GM12878 (cell line): Measurements from ENCODE around the gene FNDC3B. TPM values are rescaled to one million over a fixed set of nuclear protein-coding genes. Genes with fewer than 3 reads are reported as not detected.

ENCODE experiments used
- ATAC-seq: fragments of 200-7000 bp; cut with Tn5 transposase; 3 replicates; pipeline ENCODE4 v1.9.1; 2020; ENCODE audit warnings: mild to moderate bottlenecking, moderate library complexity
- BruUV-seq: library from RNA; stranded (reverse); fragments of 400-500 nt; replicated peaks from 2 replicates; lab custom pipeline; 2021; lab: Mats Ljungman, UMichigan
- CTCF ChIA-PET: fragments of 300-600 bp; sonication (Branson Sonifier 250); formaldehyde crosslinking; extraction: SDS; loops from one replicate; lab custom pipeline; 2021; ENCODE audit warnings: inconsistent platforms; lab: Yijun Ruan, JAX
- POLR2A ChIA-PET: fragments of 350-600 bp; formaldehyde crosslinking; extraction: SDS; loops from one replicate; lab custom pipeline; 2021; ENCODE audit warnings: inconsistent platforms; lab: Charles Lee
- RAD21 ChIA-PET: fragments of 300-600 bp; sonication (Branson Sonifier 250); formaldehyde crosslinking; loops from one replicate; lab custom pipeline; 2023; ENCODE audit warnings: antibody characterized with exemption; ENCODE audit not compliant: unreplicated experiment; lab: Charles Lee
- SMC1A ChIA-PET: fragments of 300-600 bp; sonication (Branson Sonifier 250); formaldehyde crosslinking; loops from one replicate; lab custom pipeline; 2023; ENCODE audit not compliant: unreplicated experiment, uncharacterized antibody; lab: Charles Lee
- DNase-seq: peaks from one replicate; pipeline ENCODE4 v3.0.0-alpha.2; 2011; ENCODE audit warnings: low read depth, low spot score
- FAIRE-seq: peaks from 3 replicates; lab custom pipeline; 2011; peaks lifted over from hg19 to GRCh38; lab: Jason Lieb, UNC
- H2AFZ ChIP-seq: 2 replicates; pipeline ENCODE4 v1.6.0; 2011; ENCODE audit warnings: low read depth, low read length, control low read depth; ENCODE audit not compliant: control insufficient read depth
- H3K27ac ChIP-seq: 2 replicates; pipeline ENCODE4 v1.5.1; 2011; ENCODE audit warnings: control low read depth; ENCODE audit not compliant: control insufficient read depth, insufficient read depth
- H3K27me3 ChIP-seq, 2 experiments: replicated peaks in 1 of 2; 2 replicates each; pipeline versions ENCODE4 v1.6.0 to v1.6.1; 2011; ENCODE audit warnings: low read length in 1 of 2; ENCODE audit not compliant: control insufficient read depth in 2 of 2, insufficient read depth in 2 of 2
- H3K36me3 ChIP-seq, 2 experiments: 2 replicates each; pipeline ENCODE4 v1.5.1; 2011; ENCODE audit warnings: low read length in 1 of 2; ENCODE audit not compliant: control insufficient read depth in 2 of 2, insufficient read depth in 2 of 2
- H3K4me1 ChIP-seq: 2 replicates; pipeline ENCODE4 v1.6.1; 2011; ENCODE audit warnings: mild to moderate bottlenecking, low read length, moderate library complexity, mixed read lengths; ENCODE audit not compliant: control insufficient read depth, insufficient read depth
- H3K4me2 ChIP-seq: 2 replicates; pipeline ENCODE4 v1.6.0; 2011; ENCODE audit warnings: control low read depth; ENCODE audit not compliant: control insufficient read depth, insufficient read depth
- H3K4me3 ChIP-seq: fragments of 200-600 bp; sonication (generic); 2 replicates; pipeline ENCODE4 v1.5.1; 2016
- H3K79me2 ChIP-seq: 2 replicates; pipeline ENCODE4 v1.6.0; 2011; ENCODE audit warnings: low read length; ENCODE audit not compliant: control insufficient read depth, insufficient read depth
- H3K9ac ChIP-seq: 2 replicates; pipeline ENCODE4 v1.8.0; 2011; ENCODE audit warnings: low read length, control low read depth, mixed read lengths; ENCODE audit not compliant: control insufficient read depth, insufficient read depth
- H3K9me3 ChIP-seq: replicated peaks from 3 replicates; pipeline ENCODE4 v1.5.1; 2011; ENCODE audit warnings: mild to moderate bottlenecking, low read length; ENCODE audit not compliant: control insufficient read depth, insufficient read depth
- H4K20me1 ChIP-seq: 2 replicates; pipeline ENCODE4 v1.6.0; 2011; ENCODE audit not compliant: control insufficient read depth, insufficient read depth
- ASH2L ChIP-seq: fragments of 300-600, 200-600 bp; sonication (generic); IDR thresholded peaks from 2 replicates; pipeline ENCODE4 v1.6.1; 2017; ENCODE audit warnings: low read depth, mild to moderate bottlenecking, borderline replicate concordance
- E4F1 ChIP-seq: fragments of 450-650 bp; IDR thresholded peaks from 2 replicates; pipeline ENCODE4 v1.6.1; 2018; ENCODE audit warnings: borderline replicate concordance, mild to moderate bottlenecking; ENCODE audit not compliant: partially characterized antibody
- JUND ChIP-seq: IDR thresholded peaks from 2 replicates; pipeline ENCODE4 v1.6.1; 2012; ENCODE audit warnings: low read depth, mild to moderate bottlenecking, low read length, improper control_type of control experiment, moderate library complexity
- MYC ChIP-seq: IDR thresholded peaks from 2 replicates; pipeline ENCODE4 v1.6.1; 2011; ENCODE audit warnings: mild to moderate bottlenecking, low read length, moderate library complexity, inconsistent platforms; ENCODE audit not compliant: insufficient read depth, insufficient replicate concordance, insufficient read length, severe bottlenecking
- POU2F2 ChIP-seq: IDR thresholded peaks from 3 replicates; pipeline ENCODE4 v1.6.1; 2011; ENCODE audit warnings: low read depth, mild to moderate bottlenecking, low read length, borderline replicate concordance
- RCOR1 ChIP-seq: conservative IDR thresholded peaks from 2 replicates; pipeline ENCODE4 v1.6.1; 2012; ENCODE audit warnings: low read depth, low read length, improper control_type of control experiment
- TCF3 ChIP-seq: IDR thresholded peaks from 2 replicates; pipeline ENCODE4 v1.6.1; 2012; ENCODE audit warnings: low read depth, mild to moderate bottlenecking, low read length, borderline replicate concordance; ENCODE audit not compliant: insufficient read depth
- USF2 ChIP-seq: IDR thresholded peaks from 2 replicates; pipeline ENCODE4 v1.6.1; 2011; ENCODE audit warnings: low read depth, low read length, improper control_type of control experiment, borderline replicate concordance
- ZBTB40 ChIP-seq: fragments of 450-650 bp; IDR thresholded peaks from 2 replicates; pipeline ENCODE4 v1.6.1; 2016; ENCODE audit warnings: mild to moderate bottlenecking, moderate library complexity, borderline replicate concordance
- WGBS: methylation state at CpG from one replicate; pipeline ENCODE4 v1.1.6; 2016; ENCODE audit warnings: low lambda C conversion rate; ENCODE audit not compliant: insufficient replicate concordance, insufficient coverage; ENCODE audit errors: missing lambda C conversion rate; 5-methylcytosine and 5-hydroxymethylcytosine counted together
- in situ Hi-C: fragments of 300-500 bp; cut with MboI; formaldehyde crosslinking; loops from 9 replicates; pipeline ENCODE4 v1.14.3; 2018; ENCODE audit warnings: mixed read lengths
- intact Hi-C: fragments of 100-400 bp; cut with micrococcal nuclease; formaldehyde crosslinking; loops from one replicate; pipeline ENCODE4 v1.14.2; 2022; ENCODE audit not compliant: unreplicated experiment
- polyA plus RNA-seq, 11 experiments: library from polyadenylated mRNA; depleted of rRNA in 4 of 11; unstranded in 6 of 11; stranded (reverse) in 5 of 11; fragments of >200 nt; fragmentation: Nextera tagmentation in 4 of 11; fragmentation: Illumina TruSeq in 1 of 11; extraction: Ambion mirVana in 4 of 11; extraction: Trizol in 1 of 11; gene quantifications; 1 replicate in 1 of 11; 2 replicates in 10 of 11; pipeline versions ENCODE4 v1.2.1 to v1.2.3, GENCODE V29; 2011 to 2016; ENCODE audit warnings: inconsistent platforms in 2 of 11, missing spikeins in 2 of 11, low read depth in 1 of 11
- total RNA-seq, 4 experiments: library from RNA; depleted of rRNA in 3 of 4; stranded (reverse); fragments of >200 nt in 3 of 4; fragmentation: Illumina TruSeq in 1 of 4; extraction: Trizol in 1 of 4; gene quantifications; 2 replicates each; pipeline versions ENCODE4 v1.2.1 to v1.2.3, GENCODE V29; 2013 to 2021

Gene FNDC3B
- total and polyA plus RNA-seq, 10 of the 15 experiments (the other 5 are each of a cell fraction or from before 2014, with no cell fraction given): 7.9 to 35.0 (median 18.5) TPM

GRCh38 chr3:172021859-172022258 lies 17.5 kb upstream of the FNDC3B start:
- no peak for DNase-seq
- SMC1A ChIA-PET: interaction anchor here (0.9 to 1.2 kb wide), 3 partner anchors 9 to 79 kb away, joined by 3 to 4 read pairs (median 3); no protein-coding TSS in a partner anchor
- Histone ChIP-seq H4K20me1 (no peaks in the 10 kb centered on the region), H3K27me3 (no peaks in the 10 kb centered on the region), H3K9me3 (no peaks in the 10 kb centered on the region), H3K9ac (no peak overlapping the region), H3K4me1 (no peaks in the 10 kb centered on the region), H3K4me3 (no peak overlapping the region), H3K4me2 (no peak overlapping the region), H3K27ac (no peak overlapping the region), H3K36me3 (no peaks in the 10 kb centered on the region), H2AFZ (no peak overlapping the region), H3K79me2 (no peaks in the 10 kb centered on the region)
- intact Hi-C loops: no loop called here
- RAD21 ChIA-PET: no interaction called here
- POLR2A ChIA-PET: interaction anchor here (1.5 kb wide), 1 partner anchor 9 kb away, joined by 4 read pairs; no protein-coding TSS in a partner anchor
- CTCF ChIA-PET: interaction anchor here (1.0 to 2.8 kb wide), 3 partner anchors 8 to 253 kb away, joined by 3 to 12 read pairs (median 3); no protein-coding TSS in a partner anchor
- in situ Hi-C loops: no loop called here
- WGBS: 37% methylated on average over 4 of the region's 4 CpGs
- no TSS peak for BruUV-seq
- no peak for FAIRE-seq
- no peak for ATAC-seq
- TF ChIP-seq ASH2L: no peak
- TF ChIP-seq ZBTB40: no peak
- TF ChIP-seq MYC: no peak
- TF ChIP-seq USF2: no peak
- TF ChIP-seq RCOR1: no peak
- no peak for TF ChIP-seq JUND
- TF ChIP-seq POU2F2: no peak
- no peak for TF ChIP-seq E4F1
- no peak for TF ChIP-seq TCF3
- TF ChIP-seq, all 136 proteins: peak for 0
